Measurements from ENCODE around the gene NDRG4.

DNA sequence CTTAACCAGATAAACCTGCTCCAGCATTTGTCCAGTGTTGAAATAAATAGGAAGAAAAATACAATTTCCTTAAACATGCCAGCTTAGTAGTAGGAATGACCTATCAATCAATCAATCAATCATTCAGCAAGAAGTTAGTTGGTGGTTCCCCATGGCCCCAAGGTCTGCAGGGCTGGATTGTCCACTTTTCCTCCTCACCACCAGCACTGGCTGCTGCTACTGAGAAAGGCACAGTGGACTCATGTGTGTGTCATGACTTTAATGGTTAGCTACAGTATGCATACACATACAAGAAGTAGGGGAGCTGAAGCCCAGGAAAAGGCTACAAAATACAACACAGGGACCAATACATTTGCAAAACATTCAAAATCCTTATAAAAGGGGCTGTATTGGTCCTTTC lies 19.8 kb downstream of the NDRG4 start:
- TF ChIP-seq, protein P1, sequence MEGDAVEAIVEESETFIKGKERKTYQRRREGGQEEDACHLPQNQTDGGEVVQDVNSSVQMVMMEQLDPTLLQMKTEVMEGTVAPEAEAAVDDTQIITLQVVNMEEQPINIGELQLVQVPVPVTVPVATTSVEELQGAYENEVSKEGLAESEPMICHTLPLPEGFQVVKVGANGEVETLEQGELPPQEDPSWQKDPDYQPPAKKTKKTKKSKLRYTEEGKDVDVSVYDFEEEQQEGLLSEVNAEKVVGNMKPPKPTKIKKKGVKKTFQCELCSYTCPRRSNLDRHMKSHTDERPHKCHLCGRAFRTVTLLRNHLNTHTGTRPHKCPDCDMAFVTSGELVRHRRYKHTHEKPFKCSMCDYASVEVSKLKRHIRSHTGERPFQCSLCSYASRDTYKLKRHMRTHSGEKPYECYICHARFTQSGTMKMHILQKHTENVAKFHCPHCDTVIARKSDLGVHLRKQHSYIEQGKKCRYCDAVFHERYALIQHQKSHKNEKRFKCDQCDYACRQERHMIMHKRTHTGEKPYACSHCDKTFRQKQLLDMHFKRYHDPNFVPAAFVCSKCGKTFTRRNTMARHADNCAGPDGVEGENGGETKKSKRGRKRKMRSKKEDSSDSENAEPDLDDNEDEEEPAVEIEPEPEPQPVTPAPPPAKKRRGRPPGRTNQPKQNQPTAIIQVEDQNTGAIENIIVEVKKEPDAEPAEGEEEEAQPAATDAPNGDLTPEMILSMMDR (IDR thresholded peaks at IDR 0.05; ENCODE audit: extremely low read depth in 1 of 2, insufficient read depth in 1 of 2, low read depth in 1 of 2, low read length in 2 of 2) = no peak
- no peak for TF ChIP-seq EZH2 (IDR thresholded peaks at IDR 0.05; ENCODE audit: borderline replicate concordance, low read depth, low read length, severe bottlenecking)
- TF ChIP-seq POLR2A (IDR thresholded peaks at IDR 0.05; ENCODE audit: low read depth, low read length) = no peak
- TF ChIP-seq POLR2AphosphoS5 (IDR thresholded peaks at IDR 0.05; ENCODE audit: insufficient read depth, low read depth, low read length) = no peak

Data from endothelial cell of umbilical vein (primary cell).